Renal cortical epithelial cell (primary cell): Measurements from ENCODE around the gene PTCD1. TPM values are rescaled to one million over a fixed set of nuclear protein-coding genes. Genes with fewer than 3 reads are reported as not detected.
"Not testable (repeated sequence)": the region's sequence is repeated elsewhere in the genome, so short reads cannot be mapped to it uniquely, and the experiment has no call there.

ENCODE experiments used
- DNase-seq: peaks from one replicate; pipeline ENCODE4 v3.0.0-alpha.2; 2011; ENCODE audit warnings: low read depth
- total RNA-seq: library from RNA; depleted of rRNA; stranded (reverse); fragments of >200 nt; gene quantifications from 2 replicates; pipeline ENCODE4 v1.2.3, GENCODE V29; 2014

The PTCD1 gene
- total RNA-seq, 1 donor from 2014 or later = 6.7 TPM

GRCh38 chr7:99389772-99390171 is 48.8 kb downstream of the PTCD1 start:
- no peak for DNase-seq

GRCh38 chr7:99387912-99388311 is 50.7 kb downstream of the PTCD1 start:
- no peak for DNase-seq

- not testable (repeated sequence) for DNase-seq
Observed at GRCh38 chr7:99387239-99387635, 51.4 kb downstream of the PTCD1 start.

- peak; percentile 39 for DNase-seq
Observed at GRCh38 chr7:99386584-99387238, 51.9 kb downstream of the PTCD1 start.

- DNase-seq = no peak
Observed at GRCh38 chr7:99385564-99385963, 53.0 kb downstream of the PTCD1 start.

- no peak for DNase-seq
Observed at GRCh38 chr7:99384523-99384922, 54.1 kb downstream of the PTCD1 start.

- no peak for DNase-seq
Observed at GRCh38 chr7:99383791-99384370, 54.7 kb downstream of the PTCD1 start.

GRCh38 chr7:99383203-99383602 is 55.4 kb downstream of the PTCD1 start:
- DNase-seq = no peak

GRCh38 chr7:99381664-99382075 is 56.9 kb downstream of the PTCD1 start:
- DNase-seq = no peak

- peak; percentile 35 for DNase-seq
Observed at GRCh38 chr7:99380823-99381663, 57.6 kb downstream of the PTCD1 start.

- no peak for DNase-seq
Observed at GRCh38 chr7:99380032-99380822, 58.4 kb downstream of the PTCD1 start.

- DNase-seq = not testable (repeated sequence)
Observed at GRCh38 chr7:99379693-99380031, 58.9 kb downstream of the PTCD1 start.

GRCh38 chr7:99379043-99379577 is 59.5 kb downstream of the PTCD1 start:
- DNase-seq = peak; percentile 95

GRCh38 chr7:99375070-99375807 is 63.4 kb downstream of the PTCD1 start:
- DNase-seq = peak; percentile 46

- peak; percentile 51 for DNase-seq
Observed at GRCh38 chr7:99374111-99375064, 64.2 kb downstream of the PTCD1 start, which contains the start of gene ARPC1B. TSS of gene ARPC1B (plus strand) at chr7:99374730. CDS start at chr7:99385715, 10,985 bp downstream.

- no peak for DNase-seq
Observed at GRCh38 chr7:99373091-99374066, 65.2 kb downstream of the PTCD1 start.

GRCh38 chr7:99372275-99373090 is 66.1 kb downstream of the PTCD1 start:
- peak; percentile 84 for DNase-seq
